ENCODE measurements around the gene CFAP52. TPM values are rescaled to one million over a fixed set of nuclear protein-coding genes. Genes with fewer than 3 reads are reported as not detected.

CFAP52 gene
- total and polyA plus RNA-seq, 2 of the 8 experiments (the other 6 are each of a cell fraction or from before 2014, with no cell fraction given) = 0.11 TPM; not detected in 1

- TF ChIP-seq CHD7 (IDR thresholded peaks at IDR 0.05; ENCODE audit: insufficient replicate concordance, low read length) = no peak
- TF ChIP-seq TBP (IDR thresholded peaks at IDR 0.05; ENCODE audit: low read depth, low read length) = no peak
- no peak for TF ChIP-seq MAFK (IDR thresholded peaks at IDR 0.05; ENCODE audit: low read depth, low read length)
- no peak for TF ChIP-seq BCL11A (IDR thresholded peaks at IDR 0.05; ENCODE audit: low read depth in 2 of 2, low read length in 2 of 2)
- TF ChIP-seq CTCF (IDR thresholded peaks at IDR 0.05; ENCODE audit: control extremely low read depth in 1 of 3, insufficient read depth in 1 of 3, low read depth in 1 of 3, low read length in 3 of 3) = no peak
- no peak for TF ChIP-seq POU5F1 (IDR thresholded peaks at IDR 0.05; ENCODE audit: low read depth, low read length)
- TF ChIP-seq RBBP5 (IDR thresholded peaks at IDR 0.05; ENCODE audit: borderline replicate concordance, low read depth, low read length) = no peak
- no peak for TF ChIP-seq SAP30 (IDR thresholded peaks at IDR 0.05; ENCODE audit: insufficient read depth, insufficient replicate concordance, low read length)
- no peak for TF ChIP-seq TEAD4 (IDR thresholded peaks at IDR 0.05; ENCODE audit: low read depth, low read length)
Observed at GRCh38 chr17:9527788-9528187, 48.7 kb upstream of the CFAP52 start (continued).

Measured in H1 (cell line).